ENCODE results near the gene FRK. TPM values are rescaled to one million over a fixed set of nuclear protein-coding genes. Genes with fewer than 3 reads are reported as not detected.
"Not testable (repeated sequence)": the region's sequence is repeated elsewhere in the genome, so short reads cannot be mapped to it uniquely, and the experiment has no call there.

FRK gene
- total RNA-seq, 2 donors from 2014 or later, result 0.02 to 0.12 TPM

DNA sequence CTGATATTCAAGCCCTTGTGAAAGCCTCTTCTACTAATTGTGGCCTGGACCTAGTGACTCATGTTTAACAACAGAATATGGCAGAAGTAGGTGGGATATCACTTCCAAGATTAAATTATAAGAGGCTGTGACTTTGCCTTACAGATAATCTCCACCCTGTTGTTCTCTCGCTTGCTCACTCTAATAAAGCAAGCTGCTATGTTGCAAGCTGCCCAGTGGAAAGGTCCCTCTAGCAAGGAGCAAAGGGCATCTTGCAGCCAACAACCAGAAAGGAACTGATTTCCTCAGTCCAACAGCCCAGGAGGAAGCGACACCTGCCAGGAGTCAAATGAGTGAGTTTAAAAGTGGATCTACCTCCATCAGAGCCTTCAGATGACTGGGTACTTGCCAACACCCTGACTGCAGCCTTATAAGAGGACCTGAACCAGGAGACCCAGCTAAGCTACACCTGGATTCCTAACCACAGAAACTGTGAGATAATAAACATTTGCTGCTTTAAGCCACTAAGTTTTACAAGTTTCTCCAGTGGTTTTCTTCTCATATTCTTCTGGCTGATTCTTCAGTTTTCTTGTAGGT, 112.6 kb downstream of the FRK start:
- DNase-seq (ENCODE audit: low spot score in 2 of 2) (no peak), ATAC-seq (no peak)
- Mint-ChIP-seq H3K9me3 (peaks cover 0 to 5% of the 10 kb centered on the region in 2 donors), H3K36me3 (no peaks in the 10 kb centered on the region), H3K27ac (no peak overlapping the region)

DNA sequence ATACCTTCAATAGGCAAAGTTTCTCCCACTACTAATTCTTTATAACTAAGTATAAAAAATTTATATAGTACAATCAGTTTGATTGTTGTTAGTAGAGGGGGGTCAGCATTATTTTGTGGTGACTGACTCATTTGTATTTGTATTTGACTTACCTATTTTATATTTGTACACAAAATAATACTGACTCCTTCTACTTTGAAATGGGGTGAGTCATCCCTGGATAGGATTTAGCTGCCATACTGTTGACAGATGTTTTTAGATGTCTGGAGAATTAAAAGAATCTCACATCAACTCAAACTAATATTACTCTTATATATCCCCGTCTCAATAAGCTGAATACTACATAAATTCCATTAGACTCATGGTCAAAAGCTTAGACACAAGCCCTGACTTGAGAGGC, 114.9 kb downstream of the FRK start:
- peaks cover 0 to 5% of the 10 kb centered on the region in 2 donors for H3K9me3 Mint-ChIP-seq
- no peak for ATAC-seq
- DNase-seq (ENCODE audit: low spot score in 2 of 2), result no peak
- no peak overlapping the region for H3K27ac Mint-ChIP-seq
- H3K36me3 Mint-ChIP-seq, result no peaks in the 10 kb centered on the region

DNA sequence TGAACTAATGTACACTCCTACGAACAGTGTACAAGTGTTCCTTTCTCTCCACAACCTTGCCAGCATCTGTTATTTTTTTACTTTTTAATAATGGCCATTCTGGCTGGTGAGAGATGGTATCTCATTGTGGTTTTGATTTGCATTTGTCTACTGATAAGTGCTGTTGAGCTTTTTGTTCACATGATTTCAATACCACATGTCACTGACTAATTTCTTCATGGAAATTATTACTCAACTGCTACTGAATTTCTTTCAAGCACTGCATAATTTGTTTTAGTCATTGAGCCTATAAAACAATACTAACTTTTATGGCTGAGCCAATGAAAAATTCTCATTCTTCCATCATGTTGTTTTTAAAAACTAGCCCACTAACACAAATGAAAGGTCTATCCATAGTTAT, 115.4 kb downstream of the FRK start:
- ATAC-seq, result no peak
- H3K36me3 Mint-ChIP-seq, result no peaks in the 10 kb centered on the region

DNA sequence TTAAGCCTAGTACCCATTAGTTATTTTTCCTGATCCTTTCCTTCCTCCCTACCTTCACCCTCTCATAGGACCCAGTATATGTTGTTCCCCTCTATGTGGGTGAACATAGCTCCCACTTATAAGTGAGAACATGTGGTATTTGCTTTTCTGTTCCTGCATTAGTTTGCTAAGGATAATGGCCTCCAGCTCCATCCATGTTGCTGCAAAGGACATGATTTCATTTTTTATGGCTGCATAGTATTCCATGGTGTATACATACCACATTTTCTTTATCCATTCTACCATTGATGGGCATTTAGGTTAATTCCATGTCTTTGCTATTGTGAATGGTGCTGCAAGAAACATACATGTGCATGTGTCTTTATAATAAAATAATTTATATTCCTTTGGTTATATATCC, 115.9 kb downstream of the FRK start:
- ATAC-seq, H3K9me3 Mint-ChIP-seq: not testable (repeated sequence)

More for the DNA sequence above, 115.4 kb downstream of the FRK start:
- DNase-seq (ENCODE audit: low spot score in 2 of 2), result no peak
- peaks cover 0 to 5% of the 10 kb centered on the region in 2 donors for H3K9me3 Mint-ChIP-seq
- no peak overlapping the region for H3K27ac Mint-ChIP-seq

DNA sequence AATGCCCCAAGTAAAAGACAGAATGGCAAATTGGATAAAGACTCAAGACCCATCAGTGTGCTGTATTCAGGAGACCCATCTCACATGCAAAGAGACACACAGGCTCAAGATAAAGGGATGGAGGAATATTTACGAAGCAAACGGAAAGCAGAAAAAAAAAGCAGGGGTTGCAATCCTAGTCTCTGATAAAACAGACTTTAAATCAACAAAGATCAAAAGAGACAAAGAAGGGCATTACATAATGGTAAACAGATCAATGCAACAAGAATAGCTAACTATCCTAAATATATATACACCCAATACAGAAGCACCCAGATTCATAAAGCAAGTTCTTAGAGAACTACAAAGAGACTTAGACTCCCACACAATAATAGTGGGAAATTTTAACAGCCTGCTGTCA, 123.2 kb downstream of the FRK start:
- not testable (repeated sequence) for DNase-seq (ENCODE audit: low spot score in 2 of 2); H3K36me3 Mint-ChIP-seq; ATAC-seq; H3K27ac Mint-ChIP-seq
- peaks cover 12 to 14% of the 10 kb centered on the region in 2 donors for H3K9me3 Mint-ChIP-seq

More for the DNA sequence above, 115.9 kb downstream of the FRK start:
- not testable (repeated sequence) for DNase-seq (ENCODE audit: low spot score in 2 of 2); H3K27ac Mint-ChIP-seq; H3K36me3 Mint-ChIP-seq

DNA sequence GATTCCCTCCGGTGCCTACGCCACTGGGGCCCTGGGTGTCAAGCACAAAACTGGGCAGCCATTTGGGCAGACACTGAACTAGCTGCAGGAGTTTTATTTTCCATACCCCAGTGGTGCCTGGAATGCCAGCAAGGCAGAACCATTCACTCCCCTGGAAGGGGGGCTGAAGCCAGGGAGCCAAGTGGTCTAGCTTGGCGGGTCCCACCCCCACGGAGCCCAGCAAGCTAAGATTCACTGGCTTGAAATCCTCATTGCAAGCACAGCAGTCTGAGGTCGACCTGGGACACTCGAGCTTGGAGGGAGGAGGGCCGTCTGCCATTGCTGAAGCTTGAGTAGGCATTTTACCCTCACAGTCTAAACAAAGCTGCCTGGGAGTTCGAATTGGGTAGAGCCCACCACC, 125.3 kb downstream of the FRK start:
- DNase-seq (ENCODE audit: low spot score in 2 of 2) (no peak), ATAC-seq (no peak)
- Mint-ChIP-seq H3K27ac (no peak overlapping the region), H3K36me3 (no peaks in the 10 kb centered on the region), H3K9me3 (peaks cover 12 to 14% of the 10 kb centered on the region in 2 donors)

DNA sequence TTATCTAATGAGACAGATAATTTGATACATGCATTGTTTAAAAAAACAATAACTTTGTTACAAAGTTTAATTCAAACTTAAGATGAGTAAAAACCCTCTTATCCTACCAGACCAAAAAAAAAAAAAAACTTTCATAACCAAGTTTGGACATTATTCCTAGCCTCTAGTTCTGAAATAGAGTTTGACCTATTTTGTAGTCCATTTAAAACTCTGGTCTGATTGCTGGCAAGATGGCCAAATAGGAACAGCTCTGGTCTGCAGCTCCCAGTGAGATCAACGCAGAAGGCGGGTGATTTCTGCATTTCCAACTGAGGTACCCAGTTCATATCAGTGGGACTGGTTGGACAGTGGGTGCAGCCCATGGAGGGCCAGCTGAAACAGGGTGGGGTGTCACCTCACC, 125.9 kb downstream of the FRK start:
- Mint-ChIP-seq H3K27ac (no peak overlapping the region), H3K9me3 (peaks cover 12 to 14% of the 10 kb centered on the region in 2 donors), H3K36me3 (no peaks in the 10 kb centered on the region)
- no peak for ATAC-seq
- DNase-seq (ENCODE audit: low spot score in 2 of 2), result no peak

DNA sequence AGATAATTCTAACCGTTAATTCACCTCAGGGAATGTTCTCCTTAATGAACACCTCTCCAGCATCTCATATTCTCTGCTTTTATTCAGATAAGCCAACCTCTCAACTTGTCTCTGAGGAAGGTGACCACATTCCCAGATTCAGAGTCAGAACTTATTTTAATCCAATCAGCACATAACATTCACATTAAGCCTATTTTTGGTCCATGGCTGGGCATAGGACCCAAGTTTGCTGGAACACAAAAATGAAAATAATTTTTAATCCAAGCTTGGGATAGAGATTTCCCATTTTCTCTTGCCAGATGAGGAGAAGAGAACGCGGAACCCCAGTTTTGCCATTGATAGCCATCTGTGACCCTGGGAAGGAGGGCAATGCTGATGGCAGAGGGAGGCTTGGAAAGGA, 126.5 kb downstream of the FRK start:
- no peak for ATAC-seq
- H3K9me3 Mint-ChIP-seq, result peaks cover 9 to 12% of the 10 kb centered on the region in 2 donors
- DNase-seq (ENCODE audit: low spot score in 2 of 2), result no peak
- H3K27ac Mint-ChIP-seq, result no peak overlapping the region
- H3K36me3 Mint-ChIP-seq, result no peaks in the 10 kb centered on the region

DNA sequence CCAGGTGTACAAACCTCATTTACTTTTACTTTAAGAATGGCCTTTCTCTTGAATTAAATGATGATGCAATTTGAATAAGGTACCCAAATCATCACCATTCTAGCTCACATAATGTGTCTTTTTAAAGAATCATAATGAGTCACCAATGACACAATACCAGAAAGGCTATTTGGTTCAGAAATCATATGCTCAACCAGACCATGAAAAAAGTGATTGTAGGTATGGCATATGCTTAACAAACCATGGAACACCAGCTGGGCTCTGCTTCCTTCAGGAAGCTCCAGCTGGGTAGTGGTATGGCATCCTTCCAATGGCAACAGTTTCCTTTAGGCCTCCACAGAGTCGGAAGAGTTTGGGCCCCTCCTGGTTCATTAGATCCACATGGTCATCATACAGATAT, 128.2 kb downstream of the FRK start:
- ATAC-seq (no peak), DNase-seq (ENCODE audit: low spot score in 2 of 2) (no peak)
- H3K36me3 Mint-ChIP-seq, result no peaks in the 10 kb centered on the region
- H3K9me3 Mint-ChIP-seq, result peaks cover 4 to 5% of the 10 kb centered on the region in 2 donors
- no peak overlapping the region for H3K27ac Mint-ChIP-seq

DNA sequence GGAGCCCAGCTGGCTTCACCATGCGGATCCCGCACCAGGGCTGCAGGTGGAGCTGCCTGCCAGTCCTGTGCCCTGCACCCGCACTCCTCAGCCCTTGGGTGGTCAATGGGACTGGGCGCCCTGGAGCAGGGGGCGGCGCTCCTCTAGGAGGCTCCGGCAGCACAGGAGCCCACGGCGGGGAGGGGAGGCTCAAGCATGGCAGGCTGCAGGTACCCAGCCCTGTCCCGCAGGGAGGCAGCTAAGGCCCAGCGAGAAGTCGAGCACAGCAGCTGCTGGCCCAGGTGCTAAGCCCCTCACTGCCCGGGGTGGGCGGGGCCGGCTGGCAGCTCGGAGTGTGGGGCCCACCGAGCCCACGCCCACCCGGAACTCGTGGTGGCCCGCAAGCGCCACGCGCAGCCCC, 132.7 kb downstream of the FRK start:
- not testable (repeated sequence) for DNase-seq (ENCODE audit: low spot score in 2 of 2); H3K36me3 Mint-ChIP-seq; ATAC-seq; H3K27ac Mint-ChIP-seq; H3K9me3 Mint-ChIP-seq

DNA sequence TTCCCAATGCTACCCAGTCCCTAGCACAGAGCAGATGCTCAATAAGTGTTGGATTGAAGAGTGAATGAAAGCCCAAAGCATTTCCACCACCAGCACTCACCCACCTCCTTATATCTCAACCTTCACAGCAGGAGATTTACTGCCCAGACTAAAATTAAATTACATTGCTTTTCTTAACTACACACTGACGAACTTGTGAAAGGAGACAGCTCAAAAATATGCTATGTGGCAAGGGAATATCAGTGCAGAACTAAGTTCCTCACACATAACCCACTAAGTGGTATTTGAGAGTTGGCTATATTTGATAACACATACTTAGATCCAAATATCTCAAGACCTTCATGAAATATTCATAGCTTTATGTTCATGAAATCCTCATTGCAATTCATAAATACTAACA, 137.7 kb downstream of the FRK start:
- ATAC-seq, result no peak
- no peak for DNase-seq (ENCODE audit: low spot score in 2 of 2)
- Mint-ChIP-seq H3K36me3 (no peaks in the 10 kb centered on the region), H3K27ac (no peak overlapping the region), H3K9me3 (no peaks in the 10 kb centered on the region)

DNA sequence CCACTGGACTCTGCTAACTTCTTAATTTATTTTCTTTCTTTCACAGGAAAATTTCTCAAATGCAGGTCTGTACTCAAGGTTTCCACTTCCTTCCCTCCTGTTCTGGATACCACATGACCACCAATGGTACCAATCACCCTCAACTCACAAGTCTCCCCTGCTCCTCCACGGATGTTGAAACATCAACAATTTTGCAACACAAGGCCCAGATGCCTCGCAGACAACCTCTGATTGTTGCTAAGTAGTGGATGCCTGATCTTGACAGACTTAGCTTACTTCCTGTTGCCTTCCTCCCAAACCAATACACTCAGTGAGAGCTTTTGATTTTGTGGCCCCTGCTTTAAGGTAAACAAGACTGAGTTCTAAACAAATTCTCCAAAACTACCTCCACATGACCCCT, 146.6 kb downstream of the FRK start:
- no peaks in the 10 kb centered on the region for H3K36me3 Mint-ChIP-seq
- H3K27ac Mint-ChIP-seq, result no peak overlapping the region
- no peak for ATAC-seq

DNA sequence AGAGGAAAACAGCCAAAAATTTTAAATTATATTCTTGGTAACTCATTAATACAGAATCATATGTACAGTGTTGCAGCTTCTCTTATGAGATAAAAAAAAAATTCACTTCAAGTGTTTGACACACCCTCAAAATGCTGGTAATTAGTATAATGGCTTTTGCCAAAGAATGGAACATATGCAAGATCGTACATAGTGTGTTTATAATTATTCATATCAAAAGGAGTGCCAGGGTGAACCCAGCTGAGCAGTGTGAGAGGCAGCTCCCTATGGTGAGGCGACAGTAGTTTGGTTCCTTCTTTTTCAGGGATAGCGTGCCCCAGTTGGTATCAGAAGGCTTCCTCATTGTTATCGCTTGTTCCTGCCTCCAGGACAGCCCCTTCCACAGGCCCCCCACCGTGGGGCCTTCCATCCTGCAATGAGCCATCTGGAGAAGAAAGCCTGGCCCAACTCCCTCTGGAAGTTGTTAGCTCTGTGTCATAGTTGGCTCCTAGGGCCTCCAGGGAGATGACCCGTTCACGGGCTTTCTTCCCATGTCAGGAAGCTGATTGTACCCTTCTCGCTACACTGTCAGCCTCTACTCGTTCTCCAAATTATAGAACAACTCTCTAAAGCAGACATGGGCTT, 150.7 kb downstream of the FRK start:
- DNase-seq (ENCODE audit: low spot score in 2 of 2), result no peak
- Mint-ChIP-seq H3K27ac (no peak overlapping the region), H3K36me3 (no peaks in the 10 kb centered on the region), H3K9me3 (peaks cover 0 to 3% of the 10 kb centered on the region in 2 donors)
- no peak for ATAC-seq

More for the DNA sequence above, 146.6 kb downstream of the FRK start:
- DNase-seq (ENCODE audit: low spot score in 2 of 2), result no peak
- H3K9me3 Mint-ChIP-seq, result no peaks in the 10 kb centered on the region

DNA sequence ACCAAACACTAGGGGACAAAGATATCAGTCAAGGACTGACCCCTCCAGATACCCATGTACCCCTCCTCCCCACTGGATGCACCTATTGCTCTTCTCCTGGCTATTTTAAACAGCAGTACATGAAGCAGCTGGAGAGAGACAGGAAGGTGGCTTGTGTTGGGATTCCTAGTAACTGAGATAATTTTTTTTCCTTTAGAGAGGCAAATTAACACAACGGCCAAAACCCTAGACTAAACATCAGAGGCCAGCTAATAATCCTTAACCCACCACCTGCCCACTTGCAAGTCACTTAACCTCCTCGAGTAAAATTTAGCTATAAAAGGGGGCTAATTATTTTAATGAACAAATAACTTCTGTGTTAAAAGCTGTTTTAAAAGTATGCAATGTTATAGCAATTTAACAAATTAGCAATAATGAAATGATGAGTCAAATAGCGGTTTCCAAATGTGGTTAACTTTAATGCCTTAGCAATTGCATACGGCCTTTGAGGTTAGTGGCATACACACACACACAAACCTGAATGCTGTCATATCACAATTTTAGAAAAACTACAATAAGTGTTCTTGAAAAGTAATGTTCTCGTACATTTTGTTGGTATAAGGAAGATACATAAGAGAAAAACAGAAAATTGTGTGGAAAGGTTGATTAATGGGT, 151.7 kb downstream of the FRK start:
- Mint-ChIP-seq H3K27ac (no peak overlapping the region), H3K36me3 (no peaks in the 10 kb centered on the region), H3K9me3 (peaks cover 0 to 3% of the 10 kb centered on the region in 2 donors)
- no peak for DNase-seq (ENCODE audit: low spot score in 2 of 2)
- ATAC-seq, result no peak

DNA sequence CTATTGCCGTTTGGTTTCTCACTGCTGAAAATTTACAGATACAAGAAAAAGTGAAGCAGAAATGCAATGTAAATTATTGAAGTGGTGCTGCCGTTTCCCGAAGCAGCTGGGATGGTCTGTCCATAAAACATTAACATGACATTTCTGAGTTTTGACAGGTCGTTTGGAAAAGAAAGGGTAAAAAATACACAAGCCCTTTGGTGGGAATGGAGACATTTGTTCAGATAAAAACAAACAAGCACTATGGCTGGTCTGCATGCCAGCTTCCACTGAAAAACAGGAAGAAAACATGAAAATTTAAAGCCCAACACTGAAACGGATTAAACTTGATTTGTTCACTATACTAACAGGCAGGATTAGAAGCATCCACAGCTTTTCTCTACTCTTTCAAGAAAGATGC, 155.2 kb downstream of the FRK start:
- ATAC-seq, result no peak
- DNase-seq (ENCODE audit: low spot score in 2 of 2), result no peak
- Mint-ChIP-seq H3K27ac (no peak overlapping the region), H3K36me3 (no peaks in the 10 kb centered on the region), H3K9me3 (peaks cover 0 to 3% of the 10 kb centered on the region in 2 donors)

DNA sequence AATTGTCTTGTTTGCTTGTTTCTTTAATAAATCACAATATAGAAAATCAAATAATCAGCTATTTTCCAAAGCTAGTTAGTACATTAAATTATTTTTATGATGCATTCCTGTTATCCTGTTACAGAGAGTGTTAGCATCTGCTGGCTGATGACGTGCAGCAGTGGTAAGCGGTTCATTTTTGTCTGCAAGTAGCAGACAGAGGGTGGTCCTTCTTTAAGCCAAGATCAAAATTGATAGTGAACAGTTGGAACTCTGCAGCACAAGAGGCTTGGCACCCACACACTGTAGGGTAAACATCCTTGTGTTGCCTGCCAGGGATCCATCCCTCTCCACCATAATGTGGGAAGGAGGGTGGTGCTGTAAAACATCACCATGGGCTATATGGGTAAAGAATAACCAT, 158.3 kb downstream of the FRK start:
- H3K27ac Mint-ChIP-seq, result no peak overlapping the region
- no peaks in the 10 kb centered on the region for H3K36me3 Mint-ChIP-seq
- H3K9me3 Mint-ChIP-seq, result no peaks in the 10 kb centered on the region
- DNase-seq (ENCODE audit: low spot score in 2 of 2), result no peak
- no peak for ATAC-seq

DNA sequence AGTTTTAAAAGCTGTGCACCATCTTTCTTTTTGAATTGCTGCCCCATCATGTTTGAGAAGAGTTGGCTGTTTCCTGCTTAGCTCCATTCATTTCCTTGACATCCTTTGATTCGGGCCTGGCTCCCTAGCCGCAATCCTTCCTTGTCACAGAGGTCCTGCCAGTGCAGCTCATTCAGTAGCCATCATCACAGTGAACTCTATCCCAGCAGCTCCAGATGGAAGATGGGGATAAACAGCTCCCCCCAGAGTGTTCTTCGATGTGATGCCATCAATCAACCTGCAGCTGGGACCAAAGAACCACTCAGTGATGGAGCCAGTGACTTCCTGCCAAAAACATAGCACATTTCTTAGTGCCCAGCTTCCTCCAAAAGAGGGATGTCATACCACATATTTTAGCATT, 158.8 kb downstream of the FRK start:
- Mint-ChIP-seq H3K9me3 (no peaks in the 10 kb centered on the region), H3K27ac (no peak overlapping the region), H3K36me3 (no peaks in the 10 kb centered on the region)
- no peak for ATAC-seq
- no peak for DNase-seq (ENCODE audit: low spot score in 2 of 2)

Data from activated naive CD4-positive, alpha-beta T cell treated with anti-CD3 and anti-CD28 coated beads, Interleukin-2, amount 50 U/mL, for 72 hours (primary cell).